HG03097 (cell line): ENCODE results near the gene POLR1A.

Experiments
- ATAC-seq: cut with Tn5 transposase; IDR thresholded peaks from one replicate; pipeline ENCODE4 v1.9.1; 2021; ENCODE audit not compliant: unreplicated experiment, low FRiP score

Gene POLR1A

DNA sequence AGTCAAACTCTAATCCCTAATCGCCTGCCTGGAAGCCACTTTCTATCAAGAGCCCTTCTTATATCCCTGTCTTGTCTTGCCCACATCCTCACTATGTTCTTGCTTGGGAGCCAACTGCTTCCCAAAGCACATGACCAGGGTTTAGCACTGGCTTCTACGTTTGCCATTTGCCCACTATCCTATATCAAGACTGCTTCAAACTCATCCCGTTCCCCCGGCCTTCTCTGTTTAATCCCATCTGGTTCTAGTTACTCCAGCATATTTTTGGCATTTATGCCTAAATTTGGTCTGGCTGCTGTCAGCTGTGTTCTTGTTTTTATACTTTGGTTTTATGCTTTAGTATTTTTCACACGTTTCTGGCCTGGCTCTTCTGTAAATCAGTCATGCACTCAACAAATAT lies 40.2 kb downstream of the POLR1A start:
- ATAC-seq, result no peak

DNA sequence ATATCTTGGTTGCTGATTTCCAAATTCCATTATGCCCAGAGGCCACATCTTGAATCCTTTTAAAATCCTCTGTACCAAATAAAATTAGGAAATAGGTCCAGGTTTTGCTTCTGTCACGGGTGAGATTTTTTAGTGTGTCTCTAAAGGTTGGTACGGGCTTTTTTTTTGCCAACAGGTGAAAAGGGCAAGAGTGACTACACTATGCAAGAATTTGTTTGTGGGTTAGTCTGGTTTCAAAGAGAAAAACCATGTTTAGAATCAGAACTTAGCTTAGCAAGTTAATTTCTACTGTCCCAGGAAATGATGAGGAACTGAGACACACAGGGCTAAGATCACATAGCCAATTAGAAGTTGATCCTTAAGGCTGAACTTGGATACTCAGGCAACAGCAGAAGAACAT lies 41.7 kb downstream of the POLR1A start:
- no peak for ATAC-seq

DNA sequence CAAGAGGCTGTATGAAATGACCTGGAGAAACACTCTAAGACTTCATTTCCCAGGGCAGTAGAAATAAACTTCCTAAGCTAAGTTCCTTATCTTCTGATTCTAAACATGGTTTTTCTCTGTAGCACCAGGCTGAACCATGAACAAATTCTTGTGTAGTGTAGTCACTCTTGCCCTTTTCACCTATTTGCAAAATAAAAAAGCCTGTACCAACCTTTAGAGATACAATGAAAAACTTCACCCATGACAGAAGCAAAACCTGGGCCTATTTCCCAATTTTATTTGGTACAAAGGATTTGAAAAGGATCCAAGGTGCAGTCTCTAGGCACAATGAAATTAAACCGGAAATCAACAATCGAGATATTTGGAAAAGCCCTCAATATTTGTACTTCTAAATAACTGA lies 43.6 kb downstream of the POLR1A start:
- no peak for ATAC-seq

DNA sequence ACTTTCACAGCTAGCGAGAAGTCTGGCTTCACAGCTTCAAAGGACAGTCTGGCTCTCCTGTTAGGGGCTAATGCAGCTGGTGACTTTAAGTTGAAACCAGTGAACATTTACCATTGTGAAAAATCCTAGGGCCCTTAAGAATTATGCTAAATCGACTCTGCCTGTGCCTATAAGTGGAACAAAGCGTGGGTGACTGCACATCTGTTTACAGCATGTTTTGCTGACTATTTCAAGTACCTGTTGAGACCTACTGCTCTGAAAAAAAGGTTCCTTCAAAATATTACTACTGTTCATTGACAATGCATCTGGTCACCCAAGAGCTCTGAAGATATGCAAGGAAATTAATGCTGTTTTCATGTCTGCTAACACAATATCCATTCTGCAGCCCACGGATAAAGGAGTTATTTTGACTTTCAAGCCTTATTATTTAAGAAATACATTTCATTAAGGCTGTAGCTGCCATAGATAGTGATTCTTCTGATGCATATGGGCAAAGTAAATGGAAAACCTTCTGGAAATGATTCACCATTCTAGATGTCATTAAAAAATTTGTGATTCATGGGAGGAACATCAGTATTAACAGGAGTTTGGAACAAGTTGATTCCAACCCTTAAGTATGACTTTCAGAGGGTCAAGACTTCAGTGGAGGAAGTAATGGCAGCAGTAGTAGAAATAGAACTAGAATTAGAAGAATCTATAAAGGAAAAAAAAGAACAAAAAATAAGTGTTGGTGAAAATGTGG lies 48.9 kb downstream of the POLR1A start:
- no peak for ATAC-seq

DNA sequence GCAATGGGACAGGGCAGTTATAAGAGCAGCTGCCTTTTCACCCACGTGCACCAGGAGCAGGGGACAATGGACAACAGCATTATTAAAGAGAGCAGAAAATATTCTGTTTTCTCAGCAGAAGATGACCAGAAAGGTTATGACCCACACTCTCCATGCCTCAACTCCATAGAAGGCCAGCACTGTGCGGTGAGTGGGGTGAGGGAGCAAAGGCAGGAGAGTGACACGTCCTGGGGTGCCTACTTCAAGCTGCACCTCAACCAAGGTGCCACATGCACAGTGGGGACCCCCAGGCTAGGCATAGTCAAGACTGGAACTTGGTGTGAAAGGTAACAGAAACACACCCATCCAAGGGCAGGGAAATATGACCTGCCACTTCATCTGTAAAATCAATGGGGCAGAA lies 50.4 kb downstream of the POLR1A start:
- no peak for ATAC-seq

DNA sequence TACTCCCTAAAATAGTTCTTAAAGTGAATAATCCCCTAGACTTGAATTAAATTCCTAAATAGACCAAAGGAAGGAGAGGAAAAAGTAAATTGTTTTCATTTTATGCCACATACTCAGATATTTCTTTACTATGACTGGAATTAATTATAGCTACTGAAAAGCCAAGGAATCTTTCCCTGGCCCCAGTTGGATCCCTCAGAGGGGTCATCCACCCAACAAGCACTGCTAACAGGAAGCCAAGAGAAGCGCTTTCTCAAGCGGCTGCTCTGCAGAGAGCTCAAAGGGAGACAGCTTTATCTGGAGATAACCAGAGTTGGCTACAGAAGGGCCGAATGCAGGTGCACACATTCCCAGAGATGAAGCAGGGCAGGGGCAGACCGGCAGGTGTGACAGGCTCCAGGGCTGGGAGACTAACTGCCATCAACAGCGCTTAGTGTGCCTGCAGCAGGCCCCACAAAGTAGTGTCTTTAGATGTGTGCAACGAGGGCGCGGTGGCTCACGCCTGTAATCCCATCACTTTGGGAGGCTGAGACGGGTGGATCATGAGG lies 51.1 kb downstream of the POLR1A start:
- no peak for ATAC-seq

DNA sequence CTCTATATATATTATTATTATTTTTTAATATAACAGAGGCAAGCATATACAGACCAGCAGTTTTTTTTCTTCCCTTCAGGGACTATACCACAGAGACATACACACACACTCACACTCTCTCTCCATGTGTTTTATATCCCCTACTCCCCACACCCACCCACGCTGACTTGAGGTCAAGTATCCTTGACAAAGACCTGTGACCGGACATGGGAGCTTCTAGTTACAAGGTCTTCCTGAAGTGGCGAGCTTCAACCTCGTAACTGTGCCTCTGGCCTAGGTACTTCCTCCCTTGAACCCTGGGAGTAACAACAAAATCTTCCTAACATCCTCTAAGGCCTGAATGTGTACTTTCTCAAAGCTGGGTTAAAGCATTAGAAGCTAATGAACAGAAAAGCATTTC lies 52.5 kb downstream of the POLR1A start:
- no peak for ATAC-seq

DNA sequence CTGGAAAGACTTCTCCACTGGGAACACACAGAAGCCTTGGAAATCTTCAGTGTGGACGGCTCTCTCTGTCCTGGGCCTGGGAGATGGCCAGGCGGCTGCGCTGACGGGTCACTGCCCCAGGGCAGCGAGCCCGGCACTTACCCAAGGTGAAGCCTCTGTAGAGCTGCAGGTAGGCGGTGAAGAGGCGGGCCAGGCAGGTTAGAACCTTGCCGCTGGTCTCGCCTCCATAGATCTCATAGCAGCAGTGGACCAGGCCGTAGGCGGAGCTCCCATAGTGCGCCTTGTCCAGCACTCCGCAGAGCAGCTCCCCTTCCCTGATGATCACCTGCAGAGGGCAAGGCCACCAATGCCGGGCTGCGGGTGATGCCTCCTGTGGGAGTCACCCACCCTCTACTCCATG lies 53.0 kb downstream of the POLR1A start:
- no peak for ATAC-seq

DNA sequence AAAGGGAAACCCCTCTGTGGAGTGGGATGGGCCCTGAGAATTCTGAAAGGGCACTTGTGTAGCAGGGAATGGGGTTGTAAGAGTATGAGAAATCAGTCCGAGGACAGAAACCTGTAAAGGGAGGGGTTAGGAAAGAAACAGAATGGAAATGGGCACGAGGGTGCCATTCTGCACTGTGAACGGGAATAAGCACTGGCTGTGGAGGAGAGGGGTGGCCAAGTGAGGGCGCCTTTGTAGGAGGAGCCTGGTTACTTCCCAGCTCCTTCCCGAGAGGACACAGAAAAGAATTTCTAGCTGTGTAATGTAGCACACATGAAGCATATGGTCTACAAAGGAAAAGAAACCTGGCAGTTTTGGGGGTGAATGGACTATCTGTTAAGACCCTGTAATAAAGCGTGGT lies 53.4 kb downstream of the POLR1A start:
- ATAC-seq, result no peak

DNA sequence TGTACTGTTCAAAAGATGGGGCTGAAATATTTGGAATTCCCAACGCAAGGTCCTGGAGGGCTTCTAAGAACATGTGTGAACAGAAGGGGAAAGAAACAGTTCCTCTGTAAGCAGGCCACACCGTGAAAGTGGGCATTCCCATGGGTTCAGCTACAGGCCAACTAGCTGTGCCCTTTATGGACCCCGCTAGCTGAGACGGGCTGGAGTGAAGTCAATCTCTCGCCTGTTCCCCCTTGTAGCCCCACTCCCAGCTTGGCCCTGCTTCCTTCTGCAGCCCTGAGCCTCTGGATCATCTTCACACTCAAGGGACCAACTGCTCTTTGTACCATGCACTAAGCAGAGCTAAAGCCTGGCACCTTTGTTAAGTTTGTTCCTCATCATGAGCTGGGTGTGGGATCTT lies 55.4 kb downstream of the POLR1A start:
- no peak for ATAC-seq

DNA sequence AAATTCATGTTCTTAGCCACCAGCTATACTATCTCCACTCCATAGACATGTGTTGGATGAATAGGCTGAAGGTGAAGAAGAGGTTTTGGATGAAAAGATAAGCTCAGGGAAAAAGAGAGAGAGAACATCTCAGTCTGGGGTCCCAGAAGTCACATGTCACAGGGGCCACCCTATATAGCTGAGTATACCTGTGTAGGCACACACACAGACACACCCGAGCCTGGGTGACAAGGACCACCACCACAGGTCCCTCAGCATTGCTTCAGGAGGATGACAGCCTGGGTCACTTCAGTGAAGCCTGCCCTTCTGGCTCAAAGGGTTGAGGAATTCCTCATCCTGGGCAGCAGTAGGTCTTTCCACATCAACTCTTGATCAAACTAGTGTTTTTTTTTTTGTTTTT lies 56.2 kb downstream of the POLR1A start:
- ATAC-seq, result no peak

DNA sequence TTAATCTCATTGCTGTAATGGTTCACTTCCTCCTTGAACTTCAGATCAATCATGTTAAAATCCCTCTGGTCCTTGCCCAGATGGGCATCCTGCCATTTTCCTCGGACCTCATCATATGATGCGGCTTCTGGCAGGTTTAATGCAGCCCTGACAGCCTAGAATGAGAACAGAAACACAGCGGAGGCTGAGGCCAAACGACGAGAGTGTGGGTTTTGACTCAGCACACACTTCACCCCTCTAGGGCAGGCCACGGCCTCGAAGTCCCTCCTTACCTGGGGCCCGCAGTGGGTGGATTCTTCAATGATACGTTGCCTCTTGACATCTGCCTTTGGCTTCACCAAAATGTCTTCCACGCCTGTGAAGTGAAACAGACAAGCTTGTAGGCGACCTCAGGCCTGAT lies 56.8 kb downstream of the POLR1A start:
- no peak for ATAC-seq

DNA sequence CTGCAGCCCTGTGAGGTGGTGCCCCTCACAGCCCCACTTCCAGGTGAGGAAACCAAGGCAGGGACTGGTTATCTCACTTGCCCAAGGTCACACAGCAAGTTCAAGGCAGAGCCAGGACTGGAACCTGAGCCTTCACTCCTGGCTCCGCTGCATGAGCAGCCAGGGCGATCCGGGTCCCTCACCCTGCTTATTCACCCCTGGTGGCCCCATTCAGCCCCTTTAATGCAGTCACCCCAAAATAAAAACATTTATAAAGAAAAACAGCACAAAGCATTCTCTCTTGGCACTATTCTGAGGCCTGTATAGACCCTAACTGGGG lies 57.3 kb downstream of the POLR1A start:
- ATAC-seq, result no peak

DNA sequence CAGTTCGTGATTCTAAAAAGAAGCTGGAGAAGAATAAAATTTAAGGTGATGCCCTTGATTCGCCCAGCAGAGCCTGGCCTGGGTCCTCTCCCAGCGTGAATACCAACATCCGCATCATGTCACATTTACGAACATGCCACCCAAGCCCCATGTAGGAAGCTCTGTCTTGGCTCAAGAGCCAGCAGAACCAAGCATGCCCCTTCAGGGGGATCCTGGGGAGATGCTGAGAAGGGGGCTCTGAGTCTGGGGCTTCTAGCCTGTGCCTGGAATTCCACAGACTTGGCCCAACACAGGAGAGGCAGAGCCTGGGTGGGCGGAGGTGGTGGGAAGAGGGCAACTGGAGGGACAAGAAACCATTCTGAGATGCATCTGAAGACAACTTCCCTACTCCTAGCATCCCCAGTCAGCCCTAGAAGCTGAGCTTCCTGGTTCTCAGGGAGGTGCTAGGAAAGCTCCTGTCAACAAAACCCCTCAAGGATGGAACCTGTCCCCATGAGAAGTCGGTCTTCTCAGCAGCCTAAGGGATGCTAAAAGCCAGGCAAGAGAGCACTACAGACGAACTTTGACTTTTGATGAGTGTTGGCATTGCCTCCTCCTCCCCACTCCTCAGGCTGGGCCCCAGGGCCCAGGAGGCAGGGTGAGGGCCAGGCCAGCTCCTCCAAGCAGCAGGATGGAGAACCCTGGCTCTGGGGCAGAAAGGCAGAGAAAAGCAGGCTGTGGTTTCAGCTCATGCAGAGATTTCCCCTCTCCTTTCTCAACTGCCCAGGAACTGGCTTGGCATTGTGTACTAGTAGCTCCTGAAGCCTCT lies 57.9 kb downstream of the POLR1A start:
- no peak for ATAC-seq

DNA sequence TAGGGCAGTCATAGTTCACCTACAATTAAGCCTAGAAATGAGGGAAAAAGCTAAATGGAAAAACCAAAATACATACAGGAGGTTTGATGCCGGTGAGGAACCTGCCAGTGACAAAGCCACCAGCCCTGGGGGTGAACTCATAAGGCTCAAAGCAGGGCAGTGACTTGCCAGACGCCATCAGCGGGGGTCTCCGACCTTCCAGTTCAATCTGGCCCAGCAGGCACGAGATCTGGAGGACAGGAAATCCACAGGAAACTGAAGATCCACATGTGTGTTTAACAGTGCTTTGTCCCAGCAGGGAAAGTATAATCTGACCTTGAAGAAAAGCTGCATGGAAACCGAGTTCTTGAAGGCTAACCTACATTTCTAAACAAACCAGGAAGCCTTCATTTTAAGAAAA lies 60.1 kb downstream of the POLR1A start:
- ATAC-seq, result no peak

DNA sequence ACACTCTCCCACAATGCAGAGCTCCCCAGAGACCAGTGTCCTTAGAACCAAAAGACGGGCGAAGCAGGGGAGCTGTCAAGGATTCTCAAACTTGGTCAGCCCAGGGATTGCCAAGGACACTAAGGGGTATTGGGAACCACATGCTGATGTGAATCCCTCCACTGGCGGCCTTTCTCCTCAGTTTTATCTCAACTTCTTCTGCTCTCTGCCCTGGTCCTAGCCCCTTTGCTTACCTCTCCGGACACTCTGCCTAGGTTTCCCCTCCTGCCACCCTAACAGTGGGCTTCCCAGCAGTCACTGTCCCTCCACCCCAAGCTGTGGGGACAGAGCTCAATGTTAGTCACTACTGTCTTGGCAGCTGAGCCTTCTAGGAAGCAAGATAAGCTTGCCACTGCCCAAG lies 61.1 kb downstream of the POLR1A start:
- ATAC-seq, result no peak

DNA sequence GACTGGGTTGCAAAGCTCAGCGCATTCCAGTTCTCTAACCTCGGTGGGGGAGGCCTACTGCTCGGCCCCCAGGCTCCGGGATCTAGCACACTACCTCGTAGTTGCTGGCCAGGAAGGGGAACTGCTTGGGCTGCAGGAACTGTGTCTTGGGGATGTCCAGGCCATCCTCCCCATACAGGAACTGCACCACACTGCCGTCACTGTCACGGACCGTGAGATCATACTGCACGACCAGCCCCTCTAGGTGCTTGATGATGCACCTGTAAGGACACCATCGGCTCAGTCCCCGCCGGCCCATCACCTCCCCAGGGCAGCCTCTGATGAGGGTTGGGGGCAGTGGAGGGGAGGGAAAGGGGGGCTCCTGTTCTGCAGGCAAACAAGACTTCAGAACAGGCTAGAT lies 61.6 kb downstream of the POLR1A start:
- ATAC-seq, result no peak

DNA sequence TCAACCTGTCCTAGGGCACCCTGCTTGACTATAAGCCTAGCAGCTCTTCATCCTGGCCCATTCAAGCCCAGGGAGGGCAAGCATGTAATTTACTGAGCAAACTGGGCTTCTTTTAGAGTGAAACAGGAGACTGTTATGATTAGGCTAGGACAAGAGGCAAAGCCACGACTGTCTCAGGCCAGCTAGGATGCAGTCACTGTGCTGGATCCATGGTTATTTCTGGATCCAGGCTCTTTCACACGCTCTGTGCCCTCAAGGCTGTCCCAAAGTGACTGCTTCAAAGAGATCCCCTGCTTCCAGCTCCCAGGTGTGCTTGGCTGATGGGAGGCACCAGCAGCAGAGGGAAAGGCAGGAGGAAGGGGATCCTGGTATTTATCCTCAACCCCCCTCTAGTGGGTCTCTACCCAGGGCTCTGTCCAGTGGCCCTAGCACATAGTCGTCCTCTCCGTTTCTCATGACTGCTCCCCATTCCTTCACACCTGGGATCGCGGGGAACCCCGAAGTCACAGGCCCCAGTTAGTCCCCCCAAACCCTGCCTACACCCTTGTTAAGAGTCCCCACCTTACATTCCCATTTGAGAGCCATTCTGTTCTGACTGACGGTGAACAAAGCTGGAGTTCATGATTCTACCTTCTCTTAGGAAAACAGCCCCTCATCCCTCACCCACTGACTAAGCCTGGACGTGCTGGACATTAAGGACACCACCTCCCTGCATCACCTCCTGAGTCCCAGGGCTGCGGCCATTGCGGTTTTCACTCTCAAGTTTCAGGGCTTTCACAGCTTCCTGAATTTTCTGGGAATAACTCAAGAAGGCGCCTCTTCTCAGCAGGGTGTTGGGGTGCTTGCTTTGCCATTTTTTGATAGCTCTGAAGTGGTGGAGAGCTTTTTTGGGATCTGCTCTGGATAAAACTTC lies 63.2 kb downstream of the POLR1A start:
- no peak for ATAC-seq

DNA sequence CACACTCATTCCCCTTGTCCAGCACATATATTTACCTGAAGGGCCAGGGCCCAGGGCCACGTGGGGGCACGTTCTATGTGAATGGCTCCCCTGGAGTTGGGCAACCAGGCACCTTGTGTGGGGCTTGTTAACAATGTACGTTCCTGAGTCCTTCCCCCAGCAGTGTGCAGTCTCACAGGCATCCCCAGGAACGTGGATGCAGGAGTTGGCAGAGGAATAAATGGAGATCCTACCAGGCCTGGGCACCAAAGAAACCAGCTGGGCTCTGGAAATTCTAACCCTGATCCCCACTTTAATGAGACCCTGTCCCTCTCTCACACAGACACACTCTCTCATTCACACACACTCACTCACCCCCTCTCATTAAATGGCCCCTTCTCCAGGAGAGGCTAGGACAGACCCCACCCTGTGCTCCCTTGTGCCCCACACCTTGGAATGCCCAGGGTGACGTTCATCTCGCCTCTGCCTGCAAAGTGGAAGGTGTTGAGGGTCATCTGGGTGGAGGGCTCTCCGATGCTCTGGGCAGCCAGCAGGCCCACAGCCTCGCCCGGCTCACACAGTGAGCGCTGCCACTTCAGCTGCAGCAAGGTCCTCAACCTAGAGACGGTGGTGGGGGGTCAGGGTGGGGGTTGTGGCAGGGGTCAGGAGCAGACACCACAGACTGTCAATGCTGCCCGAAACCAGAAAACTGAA lies 65.6 kb downstream of the POLR1A start:
- ATAC-seq, result no peak

DNA sequence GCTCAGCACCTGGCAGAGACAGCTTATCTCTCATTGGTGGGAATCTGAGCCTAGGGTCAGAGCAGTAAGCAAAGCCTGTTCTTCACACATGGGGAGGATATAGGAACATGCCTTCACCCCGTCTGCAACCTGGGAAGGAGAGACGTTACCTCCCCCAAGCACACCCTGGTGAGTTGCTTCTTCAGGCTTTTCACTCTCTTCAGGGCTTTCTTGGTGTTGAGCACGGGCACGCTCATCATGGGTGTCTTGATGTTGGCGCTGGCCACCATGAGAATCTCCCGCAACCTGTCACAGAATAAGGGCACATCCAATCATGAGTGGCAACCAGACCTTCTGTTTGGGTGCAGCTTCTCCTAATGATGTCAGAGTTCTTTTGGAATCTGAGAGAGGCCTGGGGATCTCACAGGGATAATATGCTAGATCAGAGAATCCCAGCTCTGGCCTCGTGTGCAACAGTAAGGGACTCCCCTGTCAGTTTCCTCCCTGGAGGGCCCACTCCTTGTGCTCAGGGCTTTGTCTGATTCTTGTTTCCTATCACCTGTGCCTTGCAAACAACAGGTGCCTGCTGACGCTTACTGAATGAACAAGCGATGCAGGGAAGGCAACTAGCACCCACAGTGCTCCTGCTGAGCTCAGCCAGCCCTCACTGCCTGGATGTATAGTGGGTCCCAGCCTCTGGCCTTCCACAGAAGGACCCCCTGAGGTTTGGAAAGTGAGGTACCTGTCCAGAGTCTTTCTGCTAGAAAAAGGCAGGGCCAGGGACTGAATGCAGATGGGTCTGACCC lies 66.3 kb downstream of the POLR1A start:
- no peak for ATAC-seq
